SU-DHL-6 (cell line): ENCODE measurements around the gene KLK11.

Experiments
- H2AFZ ChIP-seq: fragments of 200-600 bp; sonication (generic); 2 replicates; pipeline ENCODE4 v1.6.1; 2014; ENCODE audit warnings: low read depth, mild to moderate bottlenecking, moderate library complexity, mixed read lengths, antibody characterized with exemption, low read length; ENCODE audit not compliant: severe bottlenecking
- H3F3A ChIP-seq: fragments of 200-600 bp; shearing (Covaris generic); 2 replicates; pipeline ENCODE4 v1.6.0; 2016; ENCODE audit warnings: antibody characterized with exemption, mild to moderate bottlenecking; ENCODE audit not compliant: insufficient read depth
- H3K27ac ChIP-seq: fragments of 200-600 bp; sonication (generic); 2 replicates; pipeline ENCODE4 v1.5.1; 2016; ENCODE audit warnings: low read depth, mild to moderate bottlenecking, low read length, moderate library complexity, mixed read lengths
- H3K27me3 ChIP-seq: fragments of 200-600 bp; sonication (generic), shearing (Covaris generic); 2 replicates; pipeline ENCODE4 v1.6.0; 2014; ENCODE audit warnings: mild to moderate bottlenecking, low read length
- H3K36me3 ChIP-seq: fragments of 200-600 bp; sonication (generic); 2 replicates; pipeline ENCODE4 v1.6.1; 2014; ENCODE audit warnings: mild to moderate bottlenecking, low read length, mixed read lengths
- H3K4me2 ChIP-seq: fragments of 300-600, 200-600 bp; shearing (Covaris generic), sonication (generic); 2 replicates; pipeline ENCODE4 v1.6.0; 2014; ENCODE audit warnings: low read length, low read depth, mild to moderate bottlenecking; ENCODE audit not compliant: poor library complexity, severe bottlenecking
- H3K4me3 ChIP-seq: fragments of 200-600 bp; sonication (generic); 2 replicates; pipeline ENCODE4 v1.5.1; 2014; ENCODE audit warnings: antibody characterized with exemption, low read length, mild to moderate bottlenecking, mixed read lengths; ENCODE audit not compliant: insufficient read depth, poor library complexity, severe bottlenecking
- H3K79me2 ChIP-seq: fragments of 200-600 bp; sonication (generic); 2 replicates; pipeline ENCODE4 v1.6.1; 2014; ENCODE audit warnings: mild to moderate bottlenecking, low read length, moderate library complexity; ENCODE audit not compliant: insufficient read depth
- H3K9ac ChIP-seq: fragments of 200-600 bp; sonication (generic); 2 replicates; pipeline ENCODE4 v1.7.0; 2014; ENCODE audit warnings: mild to moderate bottlenecking, low read length
- H3K9me2 ChIP-seq: fragments of 200-600 bp; sonication (generic); replicated peaks from 2 replicates; pipeline ENCODE4 v1.6.1; 2014; ENCODE audit warnings: low read length; ENCODE audit not compliant: insufficient read depth
- H3K9me3 ChIP-seq: fragments of 200-600 bp; sonication (generic); 2 replicates; pipeline ENCODE4 v1.6.1; 2014; ENCODE audit warnings: low read length, mixed read lengths; ENCODE audit not compliant: insufficient read depth
- H4K20me1 ChIP-seq: fragments of 200-600 bp; sonication (generic); 2 replicates; pipeline ENCODE4 v1.6.1; 2014; ENCODE audit warnings: low read depth, mild to moderate bottlenecking, antibody characterized with exemption, low read length, moderate library complexity, mixed read lengths
- EZH2phosphoT487 ChIP-seq: fragments of 200-600 bp; sonication (generic), shearing (Covaris generic); conservative IDR thresholded peaks from 2 replicates; pipeline ENCODE4 v1.6.1; 2018; ENCODE audit warnings: mild to moderate bottlenecking, antibody characterized with exemption, low read length, moderate library complexity, mixed read lengths
- TF ChIP-seq, protein P1 (sequence below): fragments of 200-600 bp; sonication (generic); IDR thresholded peaks from one replicate; pipeline ENCODE4 v1.5.1; 2017; ENCODE audit warnings: antibody characterized with exemption, mild to moderate bottlenecking, low read length, moderate library complexity; ENCODE audit not compliant: insufficient read depth, poor library complexity, severe bottlenecking

The KLK11 gene

DNA sequence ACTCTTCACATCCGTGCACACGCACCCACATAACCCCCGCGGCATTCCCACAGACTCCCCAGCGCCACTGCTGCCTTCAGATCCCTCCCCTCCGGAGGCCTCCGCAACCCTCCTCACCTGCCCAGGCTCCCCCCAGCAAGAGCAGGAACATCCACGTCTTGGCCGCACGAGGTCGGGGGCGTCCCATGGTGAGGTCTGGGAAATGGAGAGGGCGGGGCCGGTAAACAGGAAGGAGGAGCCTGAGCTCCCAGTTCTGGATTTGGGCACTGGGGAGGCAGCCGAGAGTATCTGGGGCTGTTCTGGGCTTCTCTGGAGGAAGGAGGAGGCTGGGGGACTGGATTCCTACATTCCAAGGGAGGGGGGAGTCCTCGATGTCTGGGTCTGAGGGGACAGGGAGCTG, 25.4 kb downstream of the KLK11 start:
- H3K9me2 ChIP-seq, result no peaks in the 10 kb centered on the region
- TF ChIP-seq, protein P1, sequence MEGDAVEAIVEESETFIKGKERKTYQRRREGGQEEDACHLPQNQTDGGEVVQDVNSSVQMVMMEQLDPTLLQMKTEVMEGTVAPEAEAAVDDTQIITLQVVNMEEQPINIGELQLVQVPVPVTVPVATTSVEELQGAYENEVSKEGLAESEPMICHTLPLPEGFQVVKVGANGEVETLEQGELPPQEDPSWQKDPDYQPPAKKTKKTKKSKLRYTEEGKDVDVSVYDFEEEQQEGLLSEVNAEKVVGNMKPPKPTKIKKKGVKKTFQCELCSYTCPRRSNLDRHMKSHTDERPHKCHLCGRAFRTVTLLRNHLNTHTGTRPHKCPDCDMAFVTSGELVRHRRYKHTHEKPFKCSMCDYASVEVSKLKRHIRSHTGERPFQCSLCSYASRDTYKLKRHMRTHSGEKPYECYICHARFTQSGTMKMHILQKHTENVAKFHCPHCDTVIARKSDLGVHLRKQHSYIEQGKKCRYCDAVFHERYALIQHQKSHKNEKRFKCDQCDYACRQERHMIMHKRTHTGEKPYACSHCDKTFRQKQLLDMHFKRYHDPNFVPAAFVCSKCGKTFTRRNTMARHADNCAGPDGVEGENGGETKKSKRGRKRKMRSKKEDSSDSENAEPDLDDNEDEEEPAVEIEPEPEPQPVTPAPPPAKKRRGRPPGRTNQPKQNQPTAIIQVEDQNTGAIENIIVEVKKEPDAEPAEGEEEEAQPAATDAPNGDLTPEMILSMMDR, result no peak
- no peak for TF ChIP-seq EZH2phosphoT487
- no peaks in the 10 kb centered on the region for H4K20me1 ChIP-seq
- H3K9ac ChIP-seq, result no peak overlapping the region
- H3K36me3 ChIP-seq, result no peaks in the 10 kb centered on the region
- H3K4me2 ChIP-seq, result no peak overlapping the region
- H3K9me3 ChIP-seq, result no peaks in the 10 kb centered on the region
- H3K4me3 ChIP-seq, result no peak overlapping the region
- no peaks in the 10 kb centered on the region for H3F3A ChIP-seq
- no peaks in the 10 kb centered on the region for H3K79me2 ChIP-seq
- no peak overlapping the region for H3K27ac ChIP-seq
- H2AFZ ChIP-seq, result no peak overlapping the region
- H3K27me3 ChIP-seq, result no peaks in the 10 kb centered on the region; the same call in 1 of the 2 replicates

DNA sequence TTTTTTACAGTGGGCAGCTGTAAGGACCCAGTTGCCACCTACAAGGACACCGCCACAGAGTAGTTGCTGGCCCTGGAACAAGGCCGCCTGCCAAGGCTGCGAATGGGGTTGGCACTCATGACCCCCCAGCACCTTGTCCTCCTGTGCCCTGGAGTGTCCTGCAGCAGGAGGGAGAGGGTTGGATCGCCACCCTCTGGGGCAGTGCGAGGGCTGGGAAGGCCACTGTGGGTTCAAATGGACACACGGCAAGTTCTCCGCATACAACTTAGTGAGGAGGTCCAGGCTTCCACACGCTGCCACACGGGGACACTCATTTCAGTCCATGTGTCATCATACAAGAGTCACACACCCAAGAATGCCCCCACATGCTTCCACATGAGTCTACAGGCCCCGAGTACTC, 26.0 kb downstream of the KLK11 start:
- Histone ChIP-seq H3K27me3 (no peaks in the 10 kb centered on the region; the same call in 1 of the 2 replicates), H3K36me3 (no peaks in the 10 kb centered on the region)

DNA sequence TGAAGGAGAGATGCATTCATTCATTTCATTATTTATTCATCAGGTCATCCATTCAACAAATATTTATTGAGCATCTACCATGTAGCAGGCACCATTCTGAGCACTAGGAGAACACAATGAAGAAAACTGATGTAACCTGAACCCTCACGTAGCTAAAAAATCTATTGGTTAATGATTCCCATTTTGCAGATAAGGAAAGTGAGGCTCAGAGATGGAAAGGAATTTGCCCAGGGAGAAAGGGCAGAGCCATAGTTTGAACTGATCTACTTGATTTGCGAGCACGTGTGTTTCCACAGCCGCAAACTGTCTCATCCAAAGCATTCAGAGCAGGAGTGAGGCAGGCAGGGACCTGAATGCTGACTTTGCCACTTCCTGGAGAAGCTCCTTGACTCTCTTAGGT, 27.7 kb downstream of the KLK11 start:
- Histone ChIP-seq H3K27ac (no peak overlapping the region), H3K79me2 (no peaks in the 10 kb centered on the region), H3K4me3 (no peak overlapping the region), H3K4me2 (no peak overlapping the region), H3F3A (no peaks in the 10 kb centered on the region), H3K27me3 (no peaks in the 10 kb centered on the region; the same call in 1 of the 2 replicates), H3K9ac (no peak overlapping the region), H3K9me3 (0 out of 2 replicates have a peak, but pooled peaks cover 5% of the 10 kb centered on the region), H4K20me1 (no peaks in the 10 kb centered on the region), H2AFZ (no peak overlapping the region), H3K9me2 (no peaks in the 10 kb centered on the region), H3K36me3 (no peaks in the 10 kb centered on the region)
- TF ChIP-seq EZH2phosphoT487, result no peak
- TF ChIP-seq, protein P1, result no peak

More for the DNA sequence above, 26.0 kb downstream of the KLK11 start:
- Histone ChIP-seq H3K9me2 (no peaks in the 10 kb centered on the region), H3K9me3 (no peaks in the 10 kb centered on the region), H2AFZ (no peak overlapping the region), H3F3A (no peaks in the 10 kb centered on the region), H3K79me2 (no peaks in the 10 kb centered on the region), H3K4me3 (no peak overlapping the region), H3K4me2 (no peak overlapping the region), H3K9ac (no peak overlapping the region), H4K20me1 (no peaks in the 10 kb centered on the region), H3K27ac (no peak overlapping the region)
- TF ChIP-seq, protein P1, result no peak
- TF ChIP-seq EZH2phosphoT487, result no peak

GRCh38 chr19:50998061-50998460, 28.4 kb downstream of the KLK11 start:
- no peak overlapping the region for H3K9ac ChIP-seq
- H3K27me3 ChIP-seq, result no peaks in the 10 kb centered on the region; the same call in 1 of the 2 replicates
- no peaks in the 10 kb centered on the region for H3K79me2 ChIP-seq
- no peak overlapping the region for H3K4me2 ChIP-seq
- H3K9me3 ChIP-seq, result 0 out of 2 replicates have a peak, but pooled peaks cover 5% of the 10 kb centered on the region
- H3F3A ChIP-seq, result no peaks in the 10 kb centered on the region
- H3K36me3 ChIP-seq, result no peaks in the 10 kb centered on the region
- H3K4me3 ChIP-seq, result no peak overlapping the region
- H4K20me1 ChIP-seq, result no peaks in the 10 kb centered on the region
- no peak overlapping the region for H3K27ac ChIP-seq
- H2AFZ ChIP-seq, result no peak overlapping the region
- no peaks in the 10 kb centered on the region for H3K9me2 ChIP-seq
- TF ChIP-seq, protein P1, result no peak
- TF ChIP-seq EZH2phosphoT487, result no peak
